GM12878 (cell line): ENCODE measurements around the gene CAPZB. TPM values are rescaled to one million over a fixed set of nuclear protein-coding genes. Genes with fewer than 3 reads are reported as not detected.

ENCODE experiments used
- HDAC6 ChIP-seq: fragments of 200-600 bp; sonication (generic); IDR thresholded peaks from one replicate; pipeline ENCODE4 v1.8.0; 2017; ENCODE audit warnings: antibody characterized with exemption; ENCODE audit not compliant: unreplicated experiment
- HDGF ChIP-seq: fragments of 450-650 bp; IDR thresholded peaks from 2 replicates; pipeline ENCODE4 v1.6.1; 2016; ENCODE audit warnings: antibody characterized with exemption
- JUND ChIP-seq: IDR thresholded peaks from 2 replicates; pipeline ENCODE4 v1.6.1; 2012; ENCODE audit warnings: low read depth, mild to moderate bottlenecking, low read length, improper control_type of control experiment, moderate library complexity
- PAX5 ChIP-seq: IDR thresholded peaks from 2 replicates; pipeline ENCODE4 v1.6.1; 2011; ENCODE audit warnings: low read depth, low read length, borderline replicate concordance
- RUNX3 ChIP-seq: IDR thresholded peaks from 2 replicates; pipeline ENCODE4 v1.6.1; 2012; ENCODE audit warnings: low read length, inconsistent platforms
- SMARCA5 ChIP-seq: fragments of 450-650 bp; IDR thresholded peaks from 2 replicates; pipeline ENCODE4 v1.6.1; 2017; ENCODE audit warnings: mild to moderate bottlenecking
- STAT3 ChIP-seq: IDR thresholded peaks from 2 replicates; pipeline ENCODE4 v1.6.1; 2011; ENCODE audit warnings: low read depth, low read length, improper control_type of control experiment
- polyA plus RNA-seq, 11 experiments: library from polyadenylated mRNA; depleted of rRNA in 4 of 11; unstranded in 6 of 11; stranded (reverse) in 5 of 11; fragments of >200 nt; fragmentation: Nextera tagmentation in 4 of 11; fragmentation: Illumina TruSeq in 1 of 11; extraction: Ambion mirVana in 4 of 11; extraction: Trizol in 1 of 11; gene quantifications; 1 replicate in 1 of 11; 2 replicates in 10 of 11; pipeline versions ENCODE4 v1.2.1 to v1.2.3, GENCODE V29; 2011 to 2016; ENCODE audit warnings: inconsistent platforms in 2 of 11, missing spikeins in 2 of 11, low read depth in 1 of 11
- total RNA-seq, 4 experiments: library from RNA; depleted of rRNA in 3 of 4; stranded (reverse); fragments of >200 nt in 3 of 4; fragmentation: Illumina TruSeq in 1 of 4; extraction: Trizol in 1 of 4; gene quantifications; 2 replicates each; pipeline versions ENCODE4 v1.2.1 to v1.2.3, GENCODE V29; 2013 to 2021
- TF ChIP-seq, protein P1 (sequence below): fragments of 450-650 bp; IDR thresholded peaks from 2 replicates; pipeline ENCODE4 v1.6.1; 2017; ENCODE audit warnings: mild to moderate bottlenecking, moderate library complexity

CAPZB gene
- total and polyA plus RNA-seq, 10 of the 15 experiments (the other 5 are each of a cell fraction or from before 2014, with no cell fraction given) = 104 to 454 (median 213) TPM

DNA sequence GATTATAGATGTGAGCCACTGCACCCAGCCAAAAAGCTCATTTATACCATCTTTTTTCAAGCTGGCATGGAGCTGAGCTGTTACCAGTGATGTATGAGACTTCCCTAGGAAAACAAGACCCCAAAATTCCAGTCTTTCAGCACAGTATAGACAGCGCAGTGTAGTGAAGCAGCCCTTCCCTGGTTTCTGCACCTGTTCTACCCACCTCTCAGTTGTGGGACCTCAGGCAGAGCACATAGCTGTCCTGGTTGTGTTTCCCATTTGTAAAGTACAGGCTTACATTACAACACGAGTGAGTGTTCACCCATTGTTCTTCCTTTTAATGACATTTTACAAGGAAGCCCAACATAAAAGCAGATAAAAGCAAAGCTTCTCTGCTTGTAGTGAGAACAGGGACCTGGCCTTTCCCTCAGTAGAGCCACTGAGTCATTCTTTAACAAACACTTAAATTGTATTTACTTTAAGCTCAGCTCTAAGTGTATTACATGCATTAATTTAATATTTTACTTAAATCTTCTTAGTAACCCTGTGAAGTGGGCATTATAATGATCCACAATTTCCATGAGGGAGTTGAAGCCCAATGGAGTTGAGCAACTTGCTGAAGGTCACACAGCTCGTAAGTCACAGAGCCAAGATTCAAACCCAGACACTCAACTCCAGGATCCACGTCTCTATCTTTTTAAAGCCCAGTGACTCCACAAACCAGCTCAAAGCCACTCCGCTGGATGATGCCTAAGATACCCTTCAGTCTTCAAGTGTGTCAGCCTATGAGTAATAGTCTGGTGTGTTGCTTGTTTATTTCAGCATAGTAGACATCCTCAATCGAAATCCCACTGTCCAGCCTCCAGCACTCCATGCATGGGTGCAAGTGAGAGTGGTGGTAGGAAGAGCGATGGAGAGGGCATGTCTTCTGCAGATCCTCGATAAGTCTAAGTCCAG, 40.5 kb upstream of the CAPZB start (continued):
- TF ChIP-seq, protein P1, sequence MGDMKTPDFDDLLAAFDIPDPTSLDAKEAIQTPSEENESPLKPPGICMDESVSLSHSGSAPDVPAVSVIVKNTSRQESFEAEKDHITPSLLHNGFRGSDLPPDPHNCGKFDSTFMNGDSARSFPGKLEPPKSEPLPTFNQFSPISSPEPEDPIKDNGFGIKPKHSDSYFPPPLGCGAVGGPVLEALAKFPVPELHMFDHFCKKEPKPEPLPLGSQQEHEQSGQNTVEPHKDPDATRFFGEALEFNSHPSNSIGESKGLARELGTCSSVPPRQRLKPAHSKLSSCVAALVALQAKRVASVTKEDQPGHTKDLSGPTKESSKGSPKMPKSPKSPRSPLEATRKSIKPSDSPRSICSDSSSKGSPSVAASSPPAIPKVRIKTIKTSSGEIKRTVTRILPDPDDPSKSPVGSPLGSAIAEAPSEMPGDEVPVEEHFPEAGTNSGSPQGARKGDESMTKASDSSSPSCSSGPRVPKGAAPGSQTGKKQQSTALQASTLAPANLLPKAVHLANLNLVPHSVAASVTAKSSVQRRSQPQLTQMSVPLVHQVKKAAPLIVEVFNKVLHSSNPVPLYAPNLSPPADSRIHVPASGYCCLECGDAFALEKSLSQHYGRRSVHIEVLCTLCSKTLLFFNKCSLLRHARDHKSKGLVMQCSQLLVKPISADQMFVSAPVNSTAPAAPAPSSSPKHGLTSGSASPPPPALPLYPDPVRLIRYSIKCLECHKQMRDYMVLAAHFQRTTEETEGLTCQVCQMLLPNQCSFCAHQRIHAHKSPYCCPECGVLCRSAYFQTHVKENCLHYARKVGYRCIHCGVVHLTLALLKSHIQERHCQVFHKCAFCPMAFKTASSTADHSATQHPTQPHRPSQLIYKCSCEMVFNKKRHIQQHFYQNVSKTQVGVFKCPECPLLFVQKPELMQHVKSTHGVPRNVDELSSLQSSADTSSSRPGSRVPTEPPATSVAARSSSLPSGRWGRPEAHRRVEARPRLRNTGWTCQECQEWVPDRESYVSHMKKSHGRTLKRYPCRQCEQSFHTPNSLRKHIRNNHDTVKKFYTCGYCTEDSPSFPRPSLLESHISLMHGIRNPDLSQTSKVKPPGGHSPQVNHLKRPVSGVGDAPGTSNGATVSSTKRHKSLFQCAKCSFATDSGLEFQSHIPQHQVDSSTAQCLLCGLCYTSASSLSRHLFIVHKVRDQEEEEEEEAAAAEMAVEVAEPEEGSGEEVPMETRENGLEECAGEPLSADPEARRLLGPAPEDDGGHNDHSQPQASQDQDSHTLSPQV = no peak
- TF ChIP-seq RUNX3 (no peak), STAT3 (no peak), PAX5 (no peak), SMARCA5 (no peak), HDGF (no peak), HDAC6 (no peak), JUND (no peak)
- TF ChIP-seq, all 136 proteins: peak for 0
